ENCODE results near the gene COL7A1. TPM values are rescaled to one million over a fixed set of nuclear protein-coding genes. Genes with fewer than 3 reads are reported as not detected.

The COL7A1 gene
- total RNA-seq, 1 experiment from 2014 or later, result 8.1 TPM

DNA sequence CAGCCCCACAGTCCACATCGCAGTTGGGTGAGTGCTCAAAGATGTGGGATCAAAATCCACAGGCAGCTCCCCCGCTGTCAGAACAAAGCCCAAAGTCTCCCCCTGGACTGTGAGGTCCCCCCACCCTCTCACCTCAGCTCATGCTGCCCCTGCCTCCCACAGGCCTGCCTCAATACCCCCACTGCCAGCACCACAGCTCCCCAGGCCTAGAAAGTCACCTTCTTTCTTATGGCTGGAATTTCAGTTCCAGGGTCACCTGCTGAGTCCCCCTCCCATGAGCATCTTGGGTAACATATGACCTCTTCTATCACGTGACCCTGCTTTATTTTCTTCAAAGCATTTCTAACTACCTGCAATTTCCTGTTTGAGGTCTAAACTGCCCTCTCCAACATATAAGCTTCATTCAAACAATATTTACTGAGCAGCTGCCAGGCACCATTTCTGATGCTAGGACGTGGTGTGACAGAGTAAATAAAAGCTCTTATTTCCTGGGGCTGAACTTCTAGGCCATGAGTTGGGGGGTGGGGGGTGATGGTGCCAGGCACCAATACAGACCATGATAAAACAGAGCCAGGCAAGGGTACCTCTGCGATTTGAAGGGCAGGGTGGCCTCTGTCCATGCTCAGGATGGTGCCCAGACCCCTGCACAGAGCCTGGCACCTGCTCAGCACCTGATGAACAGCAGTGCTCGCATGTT is 28.9 kb upstream of the COL7A1 start:
- H3K27me3 Mint-ChIP-seq (ENCODE audit: low read depth), result no peaks in the 10 kb centered on the region
- ATAC-seq (no peak), DNase-seq (ENCODE audit: low spot score) (no peak)
- TF ChIP-seq, protein P1, sequence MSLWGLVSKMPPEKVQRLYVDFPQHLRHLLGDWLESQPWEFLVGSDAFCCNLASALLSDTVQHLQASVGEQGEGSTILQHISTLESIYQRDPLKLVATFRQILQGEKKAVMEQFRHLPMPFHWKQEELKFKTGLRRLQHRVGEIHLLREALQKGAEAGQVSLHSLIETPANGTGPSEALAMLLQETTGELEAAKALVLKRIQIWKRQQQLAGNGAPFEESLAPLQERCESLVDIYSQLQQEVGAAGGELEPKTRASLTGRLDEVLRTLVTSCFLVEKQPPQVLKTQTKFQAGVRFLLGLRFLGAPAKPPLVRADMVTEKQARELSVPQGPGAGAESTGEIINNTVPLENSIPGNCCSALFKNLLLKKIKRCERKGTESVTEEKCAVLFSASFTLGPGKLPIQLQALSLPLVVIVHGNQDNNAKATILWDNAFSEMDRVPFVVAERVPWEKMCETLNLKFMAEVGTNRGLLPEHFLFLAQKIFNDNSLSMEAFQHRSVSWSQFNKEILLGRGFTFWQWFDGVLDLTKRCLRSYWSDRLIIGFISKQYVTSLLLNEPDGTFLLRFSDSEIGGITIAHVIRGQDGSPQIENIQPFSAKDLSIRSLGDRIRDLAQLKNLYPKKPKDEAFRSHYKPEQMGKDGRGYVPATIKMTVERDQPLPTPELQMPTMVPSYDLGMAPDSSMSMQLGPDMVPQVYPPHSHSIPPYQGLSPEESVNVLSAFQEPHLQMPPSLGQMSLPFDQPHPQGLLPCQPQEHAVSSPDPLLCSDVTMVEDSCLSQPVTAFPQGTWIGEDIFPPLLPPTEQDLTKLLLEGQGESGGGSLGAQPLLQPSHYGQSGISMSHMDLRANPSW (CRISPR knock-in tag; conservative IDR thresholded peaks at IDR 0.05; ENCODE audit: low read depth), result no peak
- TF ChIP-seq OVOL2 (CRISPR knock-in tag; IDR thresholded peaks at IDR 0.05; ENCODE audit: borderline replicate concordance), result no peak
- TF ChIP-seq ZNF232 (CRISPR knock-in tag; IDR thresholded peaks at IDR 0.05), result no peak
- TF ChIP-seq PRRX2 (CRISPR knock-in tag; IDR thresholded peaks at IDR 0.05), result no peak
- TF ChIP-seq, protein P2, sequence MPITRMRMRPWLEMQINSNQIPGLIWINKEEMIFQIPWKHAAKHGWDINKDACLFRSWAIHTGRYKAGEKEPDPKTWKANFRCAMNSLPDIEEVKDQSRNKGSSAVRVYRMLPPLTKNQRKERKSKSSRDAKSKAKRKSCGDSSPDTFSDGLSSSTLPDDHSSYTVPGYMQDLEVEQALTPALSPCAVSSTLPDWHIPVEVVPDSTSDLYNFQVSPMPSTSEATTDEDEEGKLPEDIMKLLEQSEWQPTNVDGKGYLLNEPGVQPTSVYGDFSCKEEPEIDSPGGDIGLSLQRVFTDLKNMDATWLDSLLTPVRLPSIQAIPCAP (CRISPR knock-in tag; IDR thresholded peaks at IDR 0.05), result no peak
- TF ChIP-seq, protein P3, sequence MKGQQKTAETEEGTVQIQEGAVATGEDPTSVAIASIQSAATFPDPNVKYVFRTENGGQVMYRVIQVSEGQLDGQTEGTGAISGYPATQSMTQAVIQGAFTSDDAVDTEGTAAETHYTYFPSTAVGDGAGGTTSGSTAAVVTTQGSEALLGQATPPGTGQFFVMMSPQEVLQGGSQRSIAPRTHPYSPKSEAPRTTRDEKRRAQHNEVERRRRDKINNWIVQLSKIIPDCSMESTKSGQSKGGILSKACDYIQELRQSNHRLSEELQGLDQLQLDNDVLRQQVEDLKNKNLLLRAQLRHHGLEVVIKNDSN (CRISPR knock-in tag; IDR thresholded peaks at IDR 0.05), result peak; percentile 66; the same call in 1 of the 2 replicates
- no peak for TF ChIP-seq IRF2 (CRISPR knock-in tag; IDR thresholded peaks at IDR 0.05; ENCODE audit: borderline replicate concordance, low read depth)
- TF ChIP-seq ZNF416 (CRISPR knock-in tag; IDR thresholded peaks at IDR 0.05), result no peak
- TF ChIP-seq, protein P4, sequence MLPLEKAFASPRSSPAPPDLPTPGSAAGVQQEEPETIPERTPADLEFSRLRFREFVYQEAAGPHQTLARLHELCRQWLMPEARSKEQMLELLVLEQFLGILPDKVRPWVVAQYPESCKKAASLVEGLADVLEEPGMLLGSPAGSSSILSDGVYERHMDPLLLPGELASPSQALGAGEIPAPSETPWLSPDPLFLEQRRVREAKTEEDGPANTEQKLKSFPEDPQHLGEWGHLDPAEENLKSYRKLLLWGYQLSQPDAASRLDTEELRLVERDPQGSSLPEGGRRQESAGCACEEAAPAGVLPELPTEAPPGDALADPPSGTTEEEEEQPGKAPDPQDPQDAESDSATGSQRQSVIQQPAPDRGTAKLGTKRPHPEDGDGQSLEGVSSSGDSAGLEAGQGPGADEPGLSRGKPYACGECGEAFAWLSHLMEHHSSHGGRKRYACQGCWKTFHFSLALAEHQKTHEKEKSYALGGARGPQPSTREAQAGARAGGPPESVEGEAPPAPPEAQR (CRISPR knock-in tag; IDR thresholded peaks at IDR 0.05), result no peak
- TF ChIP-seq, protein P5, sequence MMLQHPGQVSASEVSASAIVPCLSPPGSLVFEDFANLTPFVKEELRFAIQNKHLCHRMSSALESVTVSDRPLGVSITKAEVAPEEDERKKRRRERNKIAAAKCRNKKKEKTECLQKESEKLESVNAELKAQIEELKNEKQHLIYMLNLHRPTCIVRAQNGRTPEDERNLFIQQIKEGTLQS (CRISPR knock-in tag; conservative IDR thresholded peaks at IDR 0.05), result no peak
- TF ChIP-seq ESRRA (CRISPR knock-in tag; IDR thresholded peaks at IDR 0.05; ENCODE audit: borderline replicate concordance), result no peak
- TF ChIP-seq GABPB1 (CRISPR knock-in tag; IDR thresholded peaks at IDR 0.05), result peak; percentile 50; the same call in 1 of the 2 replicates
- TF ChIP-seq, protein P6, sequence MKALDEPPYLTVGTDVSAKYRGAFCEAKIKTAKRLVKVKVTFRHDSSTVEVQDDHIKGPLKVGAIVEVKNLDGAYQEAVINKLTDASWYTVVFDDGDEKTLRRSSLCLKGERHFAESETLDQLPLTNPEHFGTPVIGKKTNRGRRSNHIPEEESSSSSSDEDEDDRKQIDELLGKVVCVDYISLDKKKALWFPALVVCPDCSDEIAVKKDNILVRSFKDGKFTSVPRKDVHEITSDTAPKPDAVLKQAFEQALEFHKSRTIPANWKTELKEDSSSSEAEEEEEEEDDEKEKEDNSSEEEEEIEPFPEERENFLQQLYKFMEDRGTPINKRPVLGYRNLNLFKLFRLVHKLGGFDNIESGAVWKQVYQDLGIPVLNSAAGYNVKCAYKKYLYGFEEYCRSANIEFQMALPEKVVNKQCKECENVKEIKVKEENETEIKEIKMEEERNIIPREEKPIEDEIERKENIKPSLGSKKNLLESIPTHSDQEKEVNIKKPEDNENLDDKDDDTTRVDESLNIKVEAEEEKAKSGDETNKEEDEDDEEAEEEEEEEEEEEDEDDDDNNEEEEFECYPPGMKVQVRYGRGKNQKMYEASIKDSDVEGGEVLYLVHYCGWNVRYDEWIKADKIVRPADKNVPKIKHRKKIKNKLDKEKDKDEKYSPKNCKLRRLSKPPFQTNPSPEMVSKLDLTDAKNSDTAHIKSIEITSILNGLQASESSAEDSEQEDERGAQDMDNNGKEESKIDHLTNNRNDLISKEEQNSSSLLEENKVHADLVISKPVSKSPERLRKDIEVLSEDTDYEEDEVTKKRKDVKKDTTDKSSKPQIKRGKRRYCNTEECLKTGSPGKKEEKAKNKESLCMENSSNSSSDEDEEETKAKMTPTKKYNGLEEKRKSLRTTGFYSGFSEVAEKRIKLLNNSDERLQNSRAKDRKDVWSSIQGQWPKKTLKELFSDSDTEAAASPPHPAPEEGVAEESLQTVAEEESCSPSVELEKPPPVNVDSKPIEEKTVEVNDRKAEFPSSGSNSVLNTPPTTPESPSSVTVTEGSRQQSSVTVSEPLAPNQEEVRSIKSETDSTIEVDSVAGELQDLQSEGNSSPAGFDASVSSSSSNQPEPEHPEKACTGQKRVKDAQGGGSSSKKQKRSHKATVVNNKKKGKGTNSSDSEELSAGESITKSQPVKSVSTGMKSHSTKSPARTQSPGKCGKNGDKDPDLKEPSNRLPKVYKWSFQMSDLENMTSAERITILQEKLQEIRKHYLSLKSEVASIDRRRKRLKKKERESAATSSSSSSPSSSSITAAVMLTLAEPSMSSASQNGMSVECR (CRISPR knock-in tag; IDR thresholded peaks at IDR 0.05; ENCODE audit: borderline replicate concordance), result no peak
- TF ChIP-seq, protein P7, sequence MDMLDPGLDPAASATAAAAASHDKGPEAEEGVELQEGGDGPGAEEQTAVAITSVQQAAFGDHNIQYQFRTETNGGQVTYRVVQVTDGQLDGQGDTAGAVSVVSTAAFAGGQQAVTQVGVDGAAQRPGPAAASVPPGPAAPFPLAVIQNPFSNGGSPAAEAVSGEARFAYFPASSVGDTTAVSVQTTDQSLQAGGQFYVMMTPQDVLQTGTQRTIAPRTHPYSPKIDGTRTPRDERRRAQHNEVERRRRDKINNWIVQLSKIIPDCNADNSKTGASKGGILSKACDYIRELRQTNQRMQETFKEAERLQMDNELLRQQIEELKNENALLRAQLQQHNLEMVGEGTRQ (CRISPR knock-in tag; IDR thresholded peaks at IDR 0.05), result peak; percentile 52
- TF ChIP-seq, protein P8, sequence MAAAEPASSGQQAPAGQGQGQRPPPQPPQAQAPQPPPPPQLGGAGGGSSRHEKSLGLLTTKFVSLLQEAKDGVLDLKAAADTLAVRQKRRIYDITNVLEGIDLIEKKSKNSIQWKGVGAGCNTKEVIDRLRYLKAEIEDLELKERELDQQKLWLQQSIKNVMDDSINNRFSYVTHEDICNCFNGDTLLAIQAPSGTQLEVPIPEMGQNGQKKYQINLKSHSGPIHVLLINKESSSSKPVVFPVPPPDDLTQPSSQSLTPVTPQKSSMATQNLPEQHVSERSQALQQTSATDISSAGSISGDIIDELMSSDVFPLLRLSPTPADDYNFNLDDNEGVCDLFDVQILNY (CRISPR knock-in tag; IDR thresholded peaks at IDR 0.05), result no peak
- ChIA-PET CTCF (interaction anchor here (0.6 to 5.5 kb wide), 10 partner anchors 11 to 1674 kb away, joined by 3 to 44 read pairs (median 6); partner anchors contain the start of genes SLC26A6 and UQCRC1), POLR2A (interaction anchor here (0.6 to 1.5 kb wide), 5 partner anchors 10 to 254 kb away, joined by 3 to 7 read pairs (median 4); partner anchors contain the start of genes SLC26A6 and UQCRC1)
- peaks cover 7% of the 10 kb centered on the region for H3K4me1 Mint-ChIP-seq
- H3K9me3 Mint-ChIP-seq, result no peaks in the 10 kb centered on the region
- no peak overlapping the region for H3K4me3 Mint-ChIP-seq
- H3K27ac Mint-ChIP-seq, result no peak overlapping the region
- peaks cover 28% of the 10 kb centered on the region for H3K36me3 Mint-ChIP-seq
